Endothelial cell of umbilical vein (primary cell): ENCODE measurements around the gene MMP1. TPM values are rescaled to one million over a fixed set of nuclear protein-coding genes. Genes with fewer than 3 reads are reported as not detected.

Experiments
- BruUV-seq: library from RNA; stranded (reverse); fragments of 400-500 nt; replicated peaks from 2 replicates; lab custom pipeline; 2021; lab: Mats Ljungman, UMichigan
- CTCF ChIA-PET: fragments of 300-600, 350-600 bp; sonication (Branson Sonifier 250); formaldehyde crosslinking; loops from one replicate; lab custom pipeline; 2021; ENCODE audit warnings: antibody characterized with exemption, inconsistent platforms; lab: Charles Lee
- POLR2A ChIA-PET: fragments of 300-600, 350-600 bp; sonication (Branson Sonifier 250); formaldehyde crosslinking; loops from one replicate; lab custom pipeline; 2021; ENCODE audit warnings: antibody characterized with exemption, inconsistent platforms; lab: Charles Lee
- DNase-seq: peaks from one replicate; pipeline ENCODE4 v3.0.0-alpha.2; 2011; ENCODE audit warnings: low read depth, low spot score
- FAIRE-seq: peaks from 2 replicates; lab custom pipeline; 2011; peaks lifted over from hg19 to GRCh38; lab: Jason Lieb, UNC
- H2AFZ ChIP-seq: 2 replicates; pipeline ENCODE4 v1.6.0; 2012; ENCODE audit warnings: low read depth, low read length, control low read depth, inconsistent platforms
- H3K27ac ChIP-seq: 2 replicates; pipeline ENCODE4 v1.5.1; 2011; ENCODE audit warnings: low read depth, mild to moderate bottlenecking, control low read depth, low read length, moderate library complexity; ENCODE audit not compliant: insufficient read depth
- H3K27me3 ChIP-seq, 2 experiments: 2 replicates each; pipeline versions ENCODE4 v1.6.0 to v1.6.1; 2011; ENCODE audit warnings: low read length in 2 of 2, mixed read lengths in 1 of 2; ENCODE audit not compliant: control insufficient read depth in 2 of 2, insufficient read depth in 2 of 2
- H3K36me3 ChIP-seq, 2 experiments: 2 replicates in 1 of 2; 3 replicates in 1 of 2; pipeline ENCODE4 v1.5.1; 2011; ENCODE audit warnings: low read length in 2 of 2, mild to moderate bottlenecking in 1 of 2, moderate library complexity in 1 of 2; ENCODE audit not compliant: control insufficient read depth in 2 of 2, insufficient read depth in 2 of 2; ENCODE audit errors: extremely low read depth in 1 of 2
- H3K4me1 ChIP-seq: 3 replicates; pipeline ENCODE4 v1.5.1; 2011; ENCODE audit warnings: mild to moderate bottlenecking, low read length; ENCODE audit not compliant: control insufficient read depth, insufficient read depth; ENCODE audit errors: extremely low read depth
- H3K4me2 ChIP-seq: 2 replicates; pipeline ENCODE4 v1.6.1; 2011; ENCODE audit warnings: low read length, control low read depth, mixed read lengths; ENCODE audit not compliant: insufficient read depth
- H3K4me3 ChIP-seq, 3 experiments: fragments of 200-600 bp in 1 of 3; sonication (generic), shearing (Covaris generic) in 1 of 3; replicated peaks in 1 of 3; 2 replicates each; pipeline ENCODE4 v1.5.1; 2011 to 2016; ENCODE audit warnings: control low read depth in 3 of 3, low read length in 3 of 3, mild to moderate bottlenecking in 2 of 3, inconsistent platforms in 1 of 3, low read depth in 1 of 3, moderate library complexity in 1 of 3; ENCODE audit not compliant: insufficient read depth in 1 of 3
- H3K79me2 ChIP-seq: 2 replicates; pipeline ENCODE4 v1.6.0; 2012; ENCODE audit warnings: low read length, inconsistent platforms; ENCODE audit not compliant: control insufficient read depth, insufficient read depth
- H3K9ac ChIP-seq: replicated peaks from 2 replicates; pipeline ENCODE3; 2011; ENCODE audit warnings: low read length, control low read depth; ENCODE audit not compliant: insufficient read depth; ENCODE audit errors: extremely low read depth
- H3K9me1 ChIP-seq: replicated peaks from 3 replicates; pipeline ENCODE4 v1.6.0; 2011; ENCODE audit warnings: mild to moderate bottlenecking, low read length; ENCODE audit not compliant: control insufficient read depth, insufficient read depth; ENCODE audit errors: extremely low read depth
- H3K9me3 ChIP-seq: replicated peaks from 2 replicates; pipeline ENCODE4 v1.5.1; 2012; ENCODE audit warnings: low read length, inconsistent platforms; ENCODE audit not compliant: control insufficient read depth, insufficient read depth
- H4K20me1 ChIP-seq: replicated peaks from 2 replicates; pipeline ENCODE3; 2011; ENCODE audit warnings: mild to moderate bottlenecking, low read length; ENCODE audit not compliant: control insufficient read depth, insufficient read depth; ENCODE audit errors: extremely low read depth
- CTCF ChIP-seq, 2 donors: IDR thresholded peaks; 1 replicate in 1 of 2; 2 replicates in 1 of 2; pipeline ENCODE4 v1.5.1; 2011; ENCODE audit warnings: low read length in 2 of 2, mild to moderate bottlenecking in 2 of 2, moderate library complexity in 2 of 2, control low read depth in 1 of 2, inconsistent platforms in 1 of 2, low read depth in 1 of 2; ENCODE audit not compliant: insufficient read depth in 1 of 2; ENCODE audit errors: extremely low read depth in 1 of 2
- EZH2 ChIP-seq: IDR thresholded peaks from 2 replicates; pipeline ENCODE4 v1.6.1; 2012; ENCODE audit warnings: borderline replicate concordance, low read depth, mild to moderate bottlenecking, moderate library complexity, low read length, inconsistent platforms; ENCODE audit not compliant: severe bottlenecking
- FOS ChIP-seq: IDR thresholded peaks from 2 replicates; pipeline ENCODE4 v1.6.1; 2011; ENCODE audit warnings: mild to moderate bottlenecking, low read length, moderate library complexity, borderline replicate concordance; ENCODE audit not compliant: insufficient read depth
- GATA2 ChIP-seq: IDR thresholded peaks from 2 replicates; pipeline ENCODE4 v1.7.0; 2011; ENCODE audit warnings: low read depth, mild to moderate bottlenecking, moderate library complexity, mixed read lengths, low read length; ENCODE audit not compliant: insufficient read length, insufficient read depth
- JUN ChIP-seq: IDR thresholded peaks from 2 replicates; pipeline ENCODE4 v1.6.1; 2011; ENCODE audit warnings: borderline replicate concordance, low read depth; ENCODE audit not compliant: insufficient read length, insufficient read depth
- MAX ChIP-seq: IDR thresholded peaks from 2 replicates; pipeline ENCODE4 v1.6.1; 2011; ENCODE audit not compliant: insufficient read depth, insufficient read length
- MYC ChIP-seq: IDR thresholded peaks from one replicate; pipeline ENCODE4 v1.6.1; 2011; ENCODE audit warnings: mild to moderate bottlenecking, low read depth, low read length
- POLR2A ChIP-seq: IDR thresholded peaks from 2 replicates; pipeline ENCODE4 v1.6.1; 2012; ENCODE audit warnings: low read depth, mild to moderate bottlenecking, control low read depth, low read length
- POLR2AphosphoS5 ChIP-seq: IDR thresholded peaks from 2 replicates; pipeline ENCODE4 v1.6.1; 2012; ENCODE audit warnings: low read depth, mild to moderate bottlenecking, control low read depth, low read length, moderate library complexity; ENCODE audit not compliant: insufficient read depth
- dilution Hi-C: fragments of 300-500 bp; cut with MboI; formaldehyde crosslinking; loops from one replicate; pipeline ENCODE4 v1.15.0; 2019; ENCODE audit warnings: low sequenced_read_pairs; ENCODE audit not compliant: extremely low pct_ligation_motif_present
- intact Hi-C: fragments of 100-400 bp; cut with micrococcal nuclease; formaldehyde crosslinking; loops from one replicate; pipeline ENCODE4 v1.10.0; 2022
- polyA plus RNA-seq, 4 experiments: library from polyadenylated mRNA; depleted of rRNA in 3 of 4; stranded (reverse) in 3 of 4; unstranded in 1 of 4; fragments of >200 nt; gene quantifications; 2 replicates each; pipeline versions ENCODE4 v1.2.1 to v1.2.3, GENCODE V29; 2011 to 2012; ENCODE audit warnings: missing spikeins in 1 of 4
- total RNA-seq: library from RNA; stranded (reverse); gene quantifications from 2 replicates; pipeline ENCODE4 v1.2.3, GENCODE V29; 2021

MMP1 gene
- total and polyA plus RNA-seq, 2 donors (not counting 3 experiments of a cell fraction or from before 2014, with no cell fraction given): 1.4 to 1,694 TPM

GRCh38 chr11:102776454-102776853 is 21.5 kb downstream of the MMP1 start:
- no peak for DNase-seq
- no TSS peak for BruUV-seq
- Histone ChIP-seq H3K79me2 (no peaks in the 10 kb centered on the region), H2AFZ (no peak overlapping the region), H3K4me2 (no peak overlapping the region), H4K20me1 (no peaks in the 10 kb centered on the region), H3K36me3 (no peaks in the 10 kb centered on the region), H3K4me3 (no peak overlapping the region), H3K9ac (no peak overlapping the region), H3K27me3 (no peaks in the 10 kb centered on the region), H3K9me1 (no peaks in the 10 kb centered on the region), H3K9me3 (no peaks in the 10 kb centered on the region), H3K27ac (no peak overlapping the region), H3K4me1 (peaks cover 19% of the 10 kb centered on the region)
- no peak for TF ChIP-seq MAX
- TF ChIP-seq POLR2A: no peak
- no peak for TF ChIP-seq GATA2
- no peak for TF ChIP-seq EZH2
- TF ChIP-seq MYC: no peak
- no peak for TF ChIP-seq POLR2AphosphoS5
- TF ChIP-seq FOS: no peak
- TF ChIP-seq CTCF (IDR thresholded peaks at IDR 0.05; ENCODE audit: extremely low read depth in 1 of 2, insufficient read depth in 1 of 2, low read depth in 1 of 2, low read length in 2 of 2): no peak
- TF ChIP-seq JUN: no peak
- FAIRE-seq: no peak
- intact Hi-C loops (no loop called here), dilution Hi-C loops (no loop called here)
- POLR2A ChIA-PET: no interaction called here
- CTCF ChIA-PET: no interaction called here
